Caco-2 (cell line): ENCODE results near the gene DPM1. TPM values are rescaled to one million over a fixed set of nuclear protein-coding genes. Genes with fewer than 3 reads are reported as not detected.

Source experiments
- BruUV-seq: library from RNA; stranded (reverse); fragments of 400-500 nt; replicated peaks from 2 replicates; lab custom pipeline; 2021; lab: Mats Ljungman, UMichigan
- CTCF ChIA-PET: fragments of 300-600 bp; sonication (Branson Sonifier 250); formaldehyde crosslinking; loops from one replicate; lab custom pipeline; 2022; ENCODE audit warnings: antibody characterized with exemption; lab: Charles Lee
- POLR2A ChIA-PET: fragments of 300-600 bp; sonication (Branson Sonifier 250); formaldehyde crosslinking; loops from one replicate; lab custom pipeline; 2022; ENCODE audit warnings: antibody characterized with exemption; lab: Charles Lee
- DNase-seq, 2 experiments: peaks; one replicate each; pipeline versions ENCODE4 v3.0.0 to v3.0.0-alpha.2; 2020 to 2022
- H3K27me3 ChIP-seq: replicated peaks from 2 replicates; pipeline ENCODE4 v1.6.0; 2011; ENCODE audit warnings: low read length; ENCODE audit not compliant: control insufficient read depth, insufficient read depth
- H3K36me3 ChIP-seq: 2 replicates; pipeline ENCODE4 v1.5.1; 2011; ENCODE audit warnings: low read length; ENCODE audit not compliant: control insufficient read depth, insufficient read depth
- H3K4me1 ChIP-seq: fragments of 250-450 bp; sonication (Bioruptor Pico); 2 replicates; pipeline ENCODE4 v1.5.1; 2020; ENCODE audit warnings: mild to moderate bottlenecking
- H3K4me3 ChIP-seq: 2 replicates; pipeline ENCODE4 v1.5.1; 2011; ENCODE audit warnings: low read depth, mild to moderate bottlenecking, control low read depth, low read length
- H3K9me3 ChIP-seq: fragments of 250-450 bp; sonication (Bioruptor Pico); 2 replicates; pipeline ENCODE4 v1.5.1; 2020; ENCODE audit warnings: mild to moderate bottlenecking, moderate library complexity
- H3K27ac Mint-ChIP-seq: one replicate; pipeline ENCODE4 v1.8.0; 2022; ENCODE audit warnings: mixed read lengths; ENCODE audit not compliant: unreplicated experiment
- H3K27me3 Mint-ChIP-seq: one replicate; pipeline ENCODE4 v1.8.0; 2022; ENCODE audit warnings: mixed read lengths; ENCODE audit not compliant: insufficient read depth, unreplicated experiment
- H3K36me3 Mint-ChIP-seq: one replicate; pipeline ENCODE4 v1.8.0; 2022; ENCODE audit warnings: mild to moderate bottlenecking, mixed read lengths; ENCODE audit not compliant: insufficient read depth, unreplicated experiment
- H3K4me1 Mint-ChIP-seq: one replicate; pipeline ENCODE4 v1.8.0; 2022; ENCODE audit warnings: low read depth, mixed read lengths; ENCODE audit not compliant: unreplicated experiment
- H3K4me3 Mint-ChIP-seq: one replicate; pipeline ENCODE4 v1.8.0; 2022; ENCODE audit warnings: mild to moderate bottlenecking, moderate library complexity, mixed read lengths; ENCODE audit not compliant: unreplicated experiment
- H3K9me3 Mint-ChIP-seq: one replicate; pipeline ENCODE4 v1.8.0; 2022; ENCODE audit warnings: mixed read lengths; ENCODE audit not compliant: unreplicated experiment
- CTCF ChIP-seq, 2 experiments: fragments of 200-600 bp in 1 of 2; IDR thresholded peaks; 1 replicate in 1 of 2; 2 replicates in 1 of 2; pipeline versions ENCODE4 v1.5.1 to v1.8.0; 2011 to 2022; ENCODE audit warnings: antibody characterized with exemption in 1 of 2, control low read depth in 1 of 2, inconsistent platforms in 1 of 2, low read depth in 1 of 2, low read length in 1 of 2, mild to moderate bottlenecking in 1 of 2, moderate library complexity in 1 of 2; ENCODE audit not compliant: insufficient read depth in 1 of 2, severe bottlenecking in 1 of 2, unreplicated experiment in 1 of 2
- intact Hi-C: fragments of 100-400 bp; cut with micrococcal nuclease; formaldehyde crosslinking; loops from one replicate; pipeline ENCODE4 v1.10.0; 2022; ENCODE audit not compliant: unreplicated experiment
- total RNA-seq: library from RNA; stranded (reverse); gene quantifications from 2 replicates; pipeline ENCODE4 v1.2.3, GENCODE V29; 2022

DPM1 gene
- total RNA-seq, 1 experiment from 2014 or later, result 188 TPM

GRCh38 chr20:50930139-50930975 is 28.0 kb downstream of the DPM1 start:
- Mint-ChIP-seq H3K27me3 (no peaks in the 10 kb centered on the region), H3K4me3 (peak overlapping the region; percentile 90), H3K4me1 (peaks cover 50% of the 10 kb centered on the region), H3K27ac (peak overlapping the region; percentile 89), H3K36me3 (peaks cover 100% of the 10 kb centered on the region), H3K9me3 (no peaks in the 10 kb centered on the region)
- H3K9me3 ChIP-seq, result no peaks in the 10 kb centered on the region
- intact Hi-C loops, result no loop called here
- H3K4me1 ChIP-seq, result peaks cover 52% of the 10 kb centered on the region
- peaks cover 6% of the 10 kb centered on the region for H3K36me3 ChIP-seq
- ChIA-PET CTCF (interaction anchor here (0.5 to 6.5 kb wide), 25 partner anchors 10 to 1218 kb away, joined by 3 to 116 read pairs (median 6); partner anchors contain the start of genes BCAS4, DPM1 and MOCS3), POLR2A (interaction anchor here (0.6 to 4.2 kb wide), 18 partner anchors 9 to 995 kb away, joined by 3 to 105 read pairs (median 4); partner anchors contain the start of genes BCAS4, DPM1, MOCS3 and PARD6B)
- peak overlapping the region; percentile 96 for H3K4me3 ChIP-seq
- peak; percentile 63 to 69 for DNase-seq
- TF ChIP-seq CTCF (IDR thresholded peaks at IDR 0.05; ENCODE audit: insufficient read depth in 1 of 2, low read depth in 1 of 2, low read length in 1 of 2, severe bottlenecking in 1 of 2, unreplicated experiment in 1 of 2), result no peak
- H3K27me3 ChIP-seq, result no peaks in the 10 kb centered on the region
- BruUV-seq, result no TSS peak

GRCh38 chr20:50929299-50930138 is 28.8 kb downstream of the DPM1 start:
- H3K9me3 ChIP-seq, result no peaks in the 10 kb centered on the region
- Mint-ChIP-seq H3K36me3 (peaks cover 100% of the 10 kb centered on the region), H3K9me3 (no peaks in the 10 kb centered on the region), H3K4me3 (peak overlapping the region; percentile 90), H3K27me3 (no peaks in the 10 kb centered on the region), H3K27ac (peak overlapping the region; percentile 89), H3K4me1 (peaks cover 56% of the 10 kb centered on the region)
- H3K27me3 ChIP-seq, result no peaks in the 10 kb centered on the region
- CTCF ChIA-PET, result interaction anchor here (0.5 to 6.5 kb wide), 33 partner anchors 8 to 1784 kb away, joined by 3 to 116 read pairs (median 4); partner anchors contain the start of genes BCAS4, DPM1 and MOCS3
- intact Hi-C loops, result loop anchor here (1.0 kb wide), 4 partner anchors 13 to 135 kb away; no protein-coding TSS in a partner anchor
- H3K4me3 ChIP-seq, result peak overlapping the region; percentile 96
- DNase-seq, result peak; percentile 96 to 98
- TF ChIP-seq CTCF (IDR thresholded peaks at IDR 0.05; ENCODE audit: insufficient read depth in 1 of 2, low read depth in 1 of 2, low read length in 1 of 2, severe bottlenecking in 1 of 2, unreplicated experiment in 1 of 2), result peak; percentile 99
- POLR2A ChIA-PET, result interaction anchor here (0.6 to 4.2 kb wide), 6 partner anchors 13 to 139 kb away, joined by 3 to 105 read pairs (median 6); partner anchors contain the start of genes BCAS4, DPM1 and MOCS3
- BruUV-seq, result no TSS peak
- H3K36me3 ChIP-seq, result peaks cover 8% of the 10 kb centered on the region
- H3K4me1 ChIP-seq, result peaks cover 50% of the 10 kb centered on the region
